ENCODE data around the gene CCDC40. TPM values are rescaled to one million over a fixed set of nuclear protein-coding genes. Genes with fewer than 3 reads are reported as not detected.

Gene CCDC40
- total RNA-seq, 1 experiment from 2014 or later = 9.9 TPM

DNA sequence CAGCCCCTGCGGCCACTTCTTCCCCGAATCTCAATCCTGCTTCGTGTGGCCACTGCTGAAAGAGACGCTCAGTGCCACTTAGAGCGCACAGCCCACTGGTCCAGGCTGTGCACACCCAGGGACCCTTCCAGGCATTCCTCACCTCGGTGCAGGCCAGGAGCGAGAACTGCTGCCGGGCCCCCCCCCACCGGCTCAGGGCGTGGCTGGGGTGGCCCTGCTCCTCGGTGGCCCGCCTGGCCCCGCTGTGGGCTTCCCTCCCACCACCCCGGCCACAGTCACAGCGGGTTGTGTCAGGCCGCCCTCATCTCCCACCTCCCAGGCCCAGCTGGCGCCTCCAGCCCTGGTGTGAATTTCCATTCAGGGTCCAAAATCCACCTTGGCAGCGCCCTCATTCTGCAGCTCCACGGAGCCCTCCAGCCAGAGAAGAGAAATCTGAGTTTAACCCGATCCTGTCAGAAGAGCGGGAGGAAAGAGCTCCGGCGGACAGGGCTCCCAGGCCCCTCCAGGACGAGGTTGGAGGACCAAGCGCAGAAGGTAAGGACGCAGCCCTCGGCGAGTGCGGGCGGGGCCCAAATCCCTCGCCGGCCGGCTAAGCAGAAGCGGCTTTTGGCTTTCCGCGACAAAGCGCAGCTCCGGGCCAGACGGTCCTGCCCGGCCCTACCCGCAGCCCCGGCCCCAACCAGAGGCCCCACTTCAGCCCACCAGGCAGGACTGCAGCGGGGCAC lies 12.8 kb upstream of the CCDC40 start:
- Mint-ChIP-seq H3K27me3 (ENCODE audit: unreplicated experiment) (no peaks in the 10 kb centered on the region), H3K27ac (ENCODE audit: unreplicated experiment) (no peak overlapping the region), H3K9me3 (ENCODE audit: low read depth, unreplicated experiment) (no peaks in the 10 kb centered on the region), H3K36me3 (ENCODE audit: insufficient read depth, unreplicated experiment) (no peaks in the 10 kb centered on the region), H3K4me1 (ENCODE audit: low read depth, unreplicated experiment) (peaks cover 9% of the 10 kb centered on the region), H3K4me3 (ENCODE audit: low read depth, unreplicated experiment) (no peak overlapping the region)
- DNase-seq = no peak
- intact Hi-C loops (cut with micrococcal nuclease; ENCODE audit: unreplicated experiment) = no loop called here
- BruUV-seq (replicated peaks) = no TSS peak
- CTCF ChIA-PET = no interaction called here
- TF ChIP-seq, protein P1, sequence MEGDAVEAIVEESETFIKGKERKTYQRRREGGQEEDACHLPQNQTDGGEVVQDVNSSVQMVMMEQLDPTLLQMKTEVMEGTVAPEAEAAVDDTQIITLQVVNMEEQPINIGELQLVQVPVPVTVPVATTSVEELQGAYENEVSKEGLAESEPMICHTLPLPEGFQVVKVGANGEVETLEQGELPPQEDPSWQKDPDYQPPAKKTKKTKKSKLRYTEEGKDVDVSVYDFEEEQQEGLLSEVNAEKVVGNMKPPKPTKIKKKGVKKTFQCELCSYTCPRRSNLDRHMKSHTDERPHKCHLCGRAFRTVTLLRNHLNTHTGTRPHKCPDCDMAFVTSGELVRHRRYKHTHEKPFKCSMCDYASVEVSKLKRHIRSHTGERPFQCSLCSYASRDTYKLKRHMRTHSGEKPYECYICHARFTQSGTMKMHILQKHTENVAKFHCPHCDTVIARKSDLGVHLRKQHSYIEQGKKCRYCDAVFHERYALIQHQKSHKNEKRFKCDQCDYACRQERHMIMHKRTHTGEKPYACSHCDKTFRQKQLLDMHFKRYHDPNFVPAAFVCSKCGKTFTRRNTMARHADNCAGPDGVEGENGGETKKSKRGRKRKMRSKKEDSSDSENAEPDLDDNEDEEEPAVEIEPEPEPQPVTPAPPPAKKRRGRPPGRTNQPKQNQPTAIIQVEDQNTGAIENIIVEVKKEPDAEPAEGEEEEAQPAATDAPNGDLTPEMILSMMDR (IDR thresholded peaks at IDR 0.05; ENCODE audit: unreplicated experiment) = no peak

DNA sequence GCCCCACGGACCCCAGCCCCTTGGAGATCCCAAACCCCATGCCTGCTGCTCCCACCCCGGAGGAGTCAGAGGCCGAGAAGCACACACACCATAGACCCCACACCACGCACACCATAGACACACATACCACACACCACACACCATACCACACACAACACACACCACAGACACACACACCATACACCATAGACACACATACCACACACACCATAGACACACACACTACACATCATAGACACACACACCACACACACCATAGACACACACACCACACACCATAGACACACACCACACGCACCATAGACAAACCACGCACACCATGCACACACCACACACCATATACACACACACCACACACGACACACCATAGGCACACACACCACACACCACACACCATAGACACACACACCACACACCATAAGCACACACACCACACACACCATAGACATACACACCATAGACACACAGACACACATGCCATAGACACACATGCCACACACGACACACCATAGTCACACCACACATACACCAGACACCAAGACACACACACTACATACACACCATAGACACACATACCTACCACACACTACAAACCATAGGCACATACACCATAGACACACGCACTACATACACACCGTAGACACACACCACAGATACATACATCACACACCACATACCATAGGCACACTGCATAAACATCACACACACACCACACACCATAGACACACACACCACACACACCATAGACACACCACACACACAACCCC lies 12.1 kb upstream of the CCDC40 start:
- no peaks in the 10 kb centered on the region for H3K27me3 Mint-ChIP-seq (ENCODE audit: unreplicated experiment)
- TF ChIP-seq, protein P1 (IDR thresholded peaks at IDR 0.05; ENCODE audit: unreplicated experiment) = no peak
- BruUV-seq (replicated peaks) = no TSS peak
- no peak for DNase-seq
- H3K4me3 Mint-ChIP-seq (ENCODE audit: low read depth, unreplicated experiment) = no peak overlapping the region
- H3K9me3 Mint-ChIP-seq (ENCODE audit: low read depth, unreplicated experiment) = no peaks in the 10 kb centered on the region
- peaks cover 1% of the 10 kb centered on the region for H3K36me3 Mint-ChIP-seq (ENCODE audit: insufficient read depth, unreplicated experiment)
- intact Hi-C loops (cut with micrococcal nuclease; ENCODE audit: unreplicated experiment) = no loop called here
- H3K27ac Mint-ChIP-seq (ENCODE audit: unreplicated experiment) = no peak overlapping the region
- H3K4me1 Mint-ChIP-seq (ENCODE audit: low read depth, unreplicated experiment) = peaks cover 16% of the 10 kb centered on the region
- CTCF ChIA-PET = no interaction called here

- H3K27me3 Mint-ChIP-seq (ENCODE audit: unreplicated experiment) = no peaks in the 10 kb centered on the region
- H3K27ac Mint-ChIP-seq (ENCODE audit: unreplicated experiment) = no peak overlapping the region
- CTCF ChIA-PET = no interaction called here
- DNase-seq = no peak
- peaks cover 24% of the 10 kb centered on the region for H3K4me1 Mint-ChIP-seq (ENCODE audit: low read depth, unreplicated experiment)
- no peak overlapping the region for H3K4me3 Mint-ChIP-seq (ENCODE audit: low read depth, unreplicated experiment)
- TF ChIP-seq, protein P1 (IDR thresholded peaks at IDR 0.05; ENCODE audit: unreplicated experiment) = no peak
- no peaks in the 10 kb centered on the region for H3K9me3 Mint-ChIP-seq (ENCODE audit: low read depth, unreplicated experiment)
- peaks cover 9% of the 10 kb centered on the region for H3K36me3 Mint-ChIP-seq (ENCODE audit: insufficient read depth, unreplicated experiment)
- intact Hi-C loops (cut with micrococcal nuclease; ENCODE audit: unreplicated experiment) = no loop called here
- BruUV-seq (replicated peaks) = no TSS peak
Measured at GRCh38 chr17:80025140-80025539, 11.3 kb upstream of the CCDC40 start.

DNA sequence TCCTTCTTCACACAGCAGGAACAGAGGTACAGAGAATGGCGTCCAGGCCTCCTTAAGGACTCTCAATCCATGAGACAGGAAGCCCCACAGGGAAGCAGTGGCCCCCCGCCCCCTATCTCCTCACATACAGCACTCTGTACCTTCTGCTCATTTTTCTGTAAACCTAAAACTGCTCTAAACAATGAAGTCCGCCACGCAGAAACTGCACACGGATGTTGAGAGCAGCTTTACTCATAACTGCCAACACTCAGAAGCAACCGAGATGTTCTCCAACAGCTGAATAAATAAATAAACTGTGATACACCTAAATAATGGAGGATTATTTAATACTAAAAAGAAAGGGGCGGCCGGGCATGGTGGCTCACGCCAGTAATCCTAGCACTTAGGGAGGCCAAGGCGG lies 10.6 kb upstream of the CCDC40 start:
- intact Hi-C loops (cut with micrococcal nuclease; ENCODE audit: unreplicated experiment) = no loop called here
- H3K36me3 Mint-ChIP-seq (ENCODE audit: insufficient read depth, unreplicated experiment) = peaks cover 13% of the 10 kb centered on the region
- CTCF ChIA-PET = no interaction called here
- DNase-seq = no peak
- TF ChIP-seq, protein P1 (IDR thresholded peaks at IDR 0.05; ENCODE audit: unreplicated experiment) = no peak
- no peak overlapping the region for H3K4me3 Mint-ChIP-seq (ENCODE audit: low read depth, unreplicated experiment)
- H3K9me3 Mint-ChIP-seq (ENCODE audit: low read depth, unreplicated experiment) = no peaks in the 10 kb centered on the region
- H3K27ac Mint-ChIP-seq (ENCODE audit: unreplicated experiment) = no peak overlapping the region
- BruUV-seq (replicated peaks) = no TSS peak
- H3K4me1 Mint-ChIP-seq (ENCODE audit: low read depth, unreplicated experiment) = peaks cover 30% of the 10 kb centered on the region
- no peaks in the 10 kb centered on the region for H3K27me3 Mint-ChIP-seq (ENCODE audit: unreplicated experiment)

Measured in Calu3 (cell line).